ENCODE data around the gene ATP23. TPM values are rescaled to one million over a fixed set of nuclear protein-coding genes. Genes with fewer than 3 reads are reported as not detected.

Gene ATP23
- total RNA-seq, 1 donor from 2014 or later = 31.9 TPM

GRCh38 chr12:57990241-57990883 is 49.0 kb downstream of the ATP23 start:
- intact Hi-C loops (cut with DNase I) = no loop called here
- H3K9me3 ChIP-seq = no peaks in the 10 kb centered on the region
- no peak overlapping the region for H3K4me3 ChIP-seq
- no peak overlapping the region for H3K27ac ChIP-seq
- H3K4me1 ChIP-seq = no peaks in the 10 kb centered on the region
- no peaks in the 10 kb centered on the region for H3K36me3 ChIP-seq
- DNase-seq (ENCODE audit: extremely low spot score in 2 of 2) = no peak
- TF ChIP-seq CTCF (IDR thresholded peaks at IDR 0.05) (no peak), POLR2AphosphoS5 (IDR thresholded peaks at IDR 0.05; ENCODE audit: insufficient read depth in 1 of 2, low read depth in 1 of 2) (no peak), POLR2A (IDR thresholded peaks at IDR 0.05) (no peak)
- no peaks in the 10 kb centered on the region for H3K27me3 ChIP-seq

- no peak for DNase-seq (ENCODE audit: extremely low spot score in 2 of 2)
- TF ChIP-seq CTCF (IDR thresholded peaks at IDR 0.05) (no peak), POLR2A (IDR thresholded peaks at IDR 0.05) (no peak), POLR2AphosphoS5 (IDR thresholded peaks at IDR 0.05; ENCODE audit: insufficient read depth in 1 of 2, low read depth in 1 of 2) (no peak)
- H3K9me3 ChIP-seq = peaks cover 5% of the 10 kb centered on the region
- no peaks in the 10 kb centered on the region for H3K36me3 ChIP-seq
- H3K4me1 ChIP-seq = no peaks in the 10 kb centered on the region
- H3K27me3 ChIP-seq = no peaks in the 10 kb centered on the region
- H3K27ac ChIP-seq = no peak overlapping the region
- intact Hi-C loops (cut with DNase I) = no loop called here
- H3K4me3 ChIP-seq = no peak overlapping the region
Observed at GRCh38 chr12:57992001-57992400, 50.6 kb downstream of the ATP23 start.

- intact Hi-C loops (cut with DNase I) = no loop called here
- TF ChIP-seq CTCF (IDR thresholded peaks at IDR 0.05) = no peak
- Histone ChIP-seq H3K27me3 (no peaks in the 10 kb centered on the region), H3K4me3 (no peak overlapping the region), H3K36me3 (no peaks in the 10 kb centered on the region), H3K4me1 (no peaks in the 10 kb centered on the region), H3K9me3 (peaks cover 5% of the 10 kb centered on the region), H3K27ac (no peak overlapping the region)
- no peak for DNase-seq (ENCODE audit: extremely low spot score in 2 of 2)
Observed at GRCh38 chr12:57993030-57993429, 51.7 kb downstream of the ATP23 start.

- Histone ChIP-seq H3K36me3 (no peaks in the 10 kb centered on the region), H3K27me3 (no peaks in the 10 kb centered on the region), H3K4me1 (no peaks in the 10 kb centered on the region), H3K4me3 (no peak overlapping the region), H3K27ac (no peak overlapping the region), H3K9me3 (peaks cover 5% of the 10 kb centered on the region)
- intact Hi-C loops (cut with DNase I) = no loop called here
- no peak for DNase-seq (ENCODE audit: extremely low spot score in 2 of 2)
- TF ChIP-seq POLR2AphosphoS5 (IDR thresholded peaks at IDR 0.05; ENCODE audit: insufficient read depth in 1 of 2, low read depth in 1 of 2) (no peak), CTCF (IDR thresholded peaks at IDR 0.05) (no peak), POLR2A (IDR thresholded peaks at IDR 0.05) (no peak)
Observed at GRCh38 chr12:57993834-57994233, 52.5 kb downstream of the ATP23 start.

GRCh38 chr12:57996520-57996919 is 55.2 kb downstream of the ATP23 start:
- no peaks in the 10 kb centered on the region for H3K36me3 ChIP-seq
- H3K4me3 ChIP-seq = no peak overlapping the region
- peaks cover 13% of the 10 kb centered on the region for H3K9me3 ChIP-seq
- H3K27ac ChIP-seq = no peak overlapping the region
- H3K27me3 ChIP-seq = no peaks in the 10 kb centered on the region
- intact Hi-C loops (cut with DNase I) = no loop called here
- no peak for TF ChIP-seq POLR2A (IDR thresholded peaks at IDR 0.05)
- no peak for TF ChIP-seq POLR2AphosphoS5 (IDR thresholded peaks at IDR 0.05; ENCODE audit: insufficient read depth in 1 of 2, low read depth in 1 of 2)
- no peak for TF ChIP-seq CTCF (IDR thresholded peaks at IDR 0.05)
- DNase-seq (ENCODE audit: extremely low spot score in 2 of 2) = no peak
- H3K4me1 ChIP-seq = no peaks in the 10 kb centered on the region

All from vagina (tissue), 2 donors.